HepG2 (cell line): Measurements from ENCODE around the gene FPR3. TPM values are rescaled to one million over a fixed set of nuclear protein-coding genes. Genes with fewer than 3 reads are reported as not detected.
"Not testable (repeated sequence)": the region's sequence is repeated elsewhere in the genome, so short reads cannot be mapped to it uniquely, and the experiment has no call there.

Experiments used
- ATAC-seq: fragments of 200-7000 bp; cut with Tn5 transposase; 3 replicates; pipeline ENCODE4 v1.9.1; 2020; ENCODE audit warnings: mild to moderate bottlenecking, moderate library complexity
- BruUV-seq: library from RNA; stranded (reverse); fragments of 400-500 nt; replicated peaks from 2 replicates; lab custom pipeline; 2021; lab: Mats Ljungman, UMichigan
- CTCF ChIA-PET: fragments of 300-600 bp; formaldehyde crosslinking; extraction: SDS; loops from one replicate; lab custom pipeline; 2021; ENCODE audit warnings: low total read pairs, inconsistent platforms, low intra/inter-chr PET ratio; lab: Yijun Ruan, JAX
- POLR2A ChIA-PET: fragments of 350-600 bp; sonication (Branson Sonifier 250); formaldehyde crosslinking; loops from one replicate; lab custom pipeline; 2020; ENCODE audit warnings: antibody characterized with exemption, inconsistent platforms; lab: Yijun Ruan, JAX
- DNase-seq: peaks from one replicate; pipeline ENCODE4 v3.0.0-alpha.2; 2015; ENCODE audit warnings: low spot score
- FAIRE-seq: peaks from 3 replicates; lab custom pipeline; 2011; peaks lifted over from hg19 to GRCh38; lab: Jason Lieb, UNC
- H2AFZ ChIP-seq: one replicate; pipeline ENCODE4 v1.6.1; 2011; ENCODE audit warnings: low read length, inconsistent platforms
- H3K27ac ChIP-seq: fragments of 300-600 bp; 3 replicates; pipeline ENCODE4 v1.8.0; 2011; ENCODE audit warnings: mixed run types, mild to moderate bottlenecking, mixed read lengths, low read length, inconsistent platforms; ENCODE audit not compliant: insufficient read depth; ENCODE audit errors: extremely low read length
- H3K27me3 ChIP-seq, 2 experiments: fragments of 200-600 bp in 1 of 2; 2 replicates in 1 of 2; 3 replicates in 1 of 2; pipeline versions ENCODE4 v1.6.0 to v1.8.0; 2011; ENCODE audit warnings: low read length in 2 of 2, mild to moderate bottlenecking in 2 of 2, moderate library complexity in 2 of 2, inconsistent platforms in 1 of 2; ENCODE audit not compliant: insufficient read depth in 2 of 2, control insufficient read depth in 1 of 2
- H3K36me3 ChIP-seq, 2 experiments: fragments of 200-600 bp in 1 of 2; replicated peaks in 1 of 2; 2 replicates in 1 of 2; 3 replicates in 1 of 2; pipeline versions ENCODE4 v1.5.1 to v1.8.0; 2011; ENCODE audit warnings: low read length in 2 of 2, inconsistent platforms in 1 of 2; ENCODE audit not compliant: insufficient read depth in 2 of 2, control insufficient read depth in 1 of 2
- H3K4me1 ChIP-seq: 2 replicates; pipeline ENCODE4 v1.5.1; 2012; ENCODE audit warnings: low read length, inconsistent platforms; ENCODE audit not compliant: insufficient read depth
- H3K4me2 ChIP-seq: 2 replicates; pipeline ENCODE4 v1.6.0; 2011; ENCODE audit warnings: low read depth, low read length, inconsistent platforms
- H3K4me3 ChIP-seq, 3 experiments: fragments of 200-600 bp in 1 of 3; sonication (generic), shearing (Covaris generic) in 1 of 3; replicated peaks in 1 of 3; 2 replicates each; pipeline ENCODE4 v1.5.1; 2011 to 2016; ENCODE audit warnings: low read length in 3 of 3, inconsistent platforms in 2 of 3, low read depth in 2 of 3, mild to moderate bottlenecking in 2 of 3, control low read depth in 1 of 3, mixed read lengths in 1 of 3; ENCODE audit not compliant: insufficient read depth in 1 of 3
- H3K79me2 ChIP-seq: one replicate; pipeline ENCODE4 v1.6.1; 2011; ENCODE audit warnings: low read length, inconsistent platforms; ENCODE audit not compliant: insufficient read depth
- H3K9ac ChIP-seq: 2 replicates; pipeline ENCODE4 v1.6.0; 2011; ENCODE audit warnings: mild to moderate bottlenecking, low read depth, low read length, inconsistent platforms; ENCODE audit not compliant: insufficient read depth
- H3K9me3 ChIP-seq: 2 replicates; pipeline ENCODE4 v1.5.1; 2012; ENCODE audit warnings: mild to moderate bottlenecking, low read length
- H4K20me1 ChIP-seq: 2 replicates; pipeline ENCODE4 v1.6.0; 2011; ENCODE audit warnings: inconsistent platforms, mild to moderate bottlenecking, low read length, moderate library complexity; ENCODE audit not compliant: insufficient read depth
- ETV6 ChIP-seq: sonication (generic); formaldehyde crosslinking; conservative IDR thresholded peaks from 2 replicates; pipeline ENCODE4 v1.4.0; 2020; ENCODE audit warnings: missing genetic modification reagents
- FOXK2 ChIP-seq: fragments of 450-650 bp; IDR thresholded peaks from 2 replicates; pipeline ENCODE4 v1.6.1; 2016
- MNT ChIP-seq: fragments of 450-650 bp; IDR thresholded peaks from 2 replicates; pipeline ENCODE4 v1.6.1; 2016
- NCOR1 ChIP-seq: fragments of 200-600 bp; sonication (generic); IDR thresholded peaks from 2 replicates; pipeline ENCODE4 v1.7.0; 2017; ENCODE audit warnings: antibody characterized with exemption, low read length, borderline replicate concordance
- ZFP36L1 ChIP-seq: sonication (generic); formaldehyde crosslinking; IDR thresholded peaks from 2 replicates; pipeline ENCODE4 v1.8.0; 2022; ENCODE audit warnings: mild to moderate bottlenecking, missing genetic modification reagents, moderate library complexity
- ZNF136 ChIP-seq: sonication (generic); formaldehyde crosslinking; IDR thresholded peaks from 2 replicates; pipeline ENCODE4 v1.8.1; 2022; ENCODE audit warnings: low read depth, mild to moderate bottlenecking, moderate library complexity, missing genetic modification reagents
- ZNF7 ChIP-seq: IDR thresholded peaks from 2 replicates; pipeline ENCODE4 v1.6.1; 2016; ENCODE audit warnings: missing biosample characterization, missing genetic modification reagents
- ZNF737 ChIP-seq: sonication (generic); formaldehyde crosslinking; IDR thresholded peaks from 2 replicates; pipeline ENCODE4 v1.5.0; 2020; ENCODE audit warnings: missing genetic modification reagents, mild to moderate bottlenecking, borderline replicate concordance
- ZNF768 ChIP-seq: sonication (generic); formaldehyde crosslinking; IDR thresholded peaks from 2 replicates; pipeline ENCODE4 v1.4.0; 2020; ENCODE audit warnings: missing genetic modification reagents
- WGBS: methylation state at CpG from one replicate; pipeline ENCODE4 v1.1.6; 2017; ENCODE audit warnings: low lambda C conversion rate; 5-methylcytosine and 5-hydroxymethylcytosine counted together
- in situ Hi-C: cut with HindIII; loops from 2 replicates; pipeline ENCODE4 v1.10.0; 2017; ENCODE audit warnings: low pct_unique_long_range_greater_than_20kb; ENCODE audit not compliant: extremely low pct_ligation_motif_present
- intact Hi-C: fragments of 100-400 bp; cut with micrococcal nuclease; formaldehyde crosslinking; loops from one replicate; pipeline ENCODE4 v1.10.0; 2022; ENCODE audit not compliant: unreplicated experiment
- polyA plus RNA-seq, 8 experiments: library from polyadenylated mRNA; depleted of rRNA in 3 of 8; stranded (reverse) in 7 of 8; unstranded in 1 of 8; fragments of >200 nt; fragmentation: Illumina TruSeq in 4 of 8; extraction: Trizol in 4 of 8; gene quantifications; 2 replicates each; pipeline versions ENCODE4 v1.2.1 to v1.2.3, GENCODE V29; 2011 to 2016; ENCODE audit warnings: low read depth in 4 of 8, missing spikeins in 1 of 8, mixed read lengths in 1 of 8; ENCODE audit not compliant: insufficient read depth in 1 of 8
- total RNA-seq, 5 experiments: library from RNA; depleted of rRNA; stranded (reverse); fragments of >200 nt; fragmentation: Illumina TruSeq; extraction: Trizol; gene quantifications; 2 replicates each; pipeline ENCODE4 v1.2.3, GENCODE V29; 2016; ENCODE audit warnings: low read depth in 1 of 5

FPR3 gene
- total and polyA plus RNA-seq, 2 of the 13 experiments (the other 11 are each of a cell fraction or from before 2014, with no cell fraction given) = not detected

- FAIRE-seq = no peak
- in situ Hi-C loops (no loop called here), intact Hi-C loops (no loop called here)
Measured at GRCh38 chr19:51772977-51773376, 22.0 kb upstream of the FPR3 start.

GRCh38 chr19:51776561-51776960 lies 18.4 kb upstream of the FPR3 start:
- H3K27ac ChIP-seq, H3K9me3 ChIP-seq, BruUV-seq, intact Hi-C loops, H4K20me1 ChIP-seq, POLR2A ChIA-PET, H3K4me3 ChIP-seq, H3K4me2 ChIP-seq, in situ Hi-C loops, DNase-seq, CTCF ChIA-PET, H3K27me3 ChIP-seq, H3K9ac ChIP-seq, H2AFZ ChIP-seq, H3K36me3 ChIP-seq, FAIRE-seq, H3K79me2 ChIP-seq, ATAC-seq, H3K4me1 ChIP-seq: not testable (repeated sequence)
- WGBS = 10% methylated on average over 1 of the region's 1 CpG

More at GRCh38 chr19:51772977-51773376, 22.0 kb upstream of the FPR3 start:
- TF ChIP-seq ZNF768 (CRISPR knock-in tag) = no peak
- TF ChIP-seq ZNF737 (CRISPR knock-in tag) = no peak
- no peak for TF ChIP-seq FOXK2
- no peak for TF ChIP-seq ETV6 (CRISPR knock-in tag)
- no peak for TF ChIP-seq ZNF136 (CRISPR knock-in tag)
- no peak for TF ChIP-seq ZFP36L1
- TF ChIP-seq NCOR1 = no peak
- TF ChIP-seq MNT = no peak
- TF ChIP-seq ZNF7 (CRISPR knock-in tag) = no peak
- BruUV-seq = no TSS peak
- Histone ChIP-seq H3K27me3 (no peaks in the 10 kb centered on the region), H3K9ac (no peak overlapping the region), H2AFZ (no peak overlapping the region), H3K36me3 (no peaks in the 10 kb centered on the region), H3K9me3 (no peaks in the 10 kb centered on the region), H3K27ac (no peak overlapping the region), H3K4me1 (no peaks in the 10 kb centered on the region), H3K4me2 (no peak overlapping the region), H4K20me1 (no peaks in the 10 kb centered on the region), H3K79me2 (no peaks in the 10 kb centered on the region), H3K4me3 (no peak overlapping the region)
- ChIA-PET POLR2A (no interaction called here), CTCF (no interaction called here)
- ATAC-seq = no peak
- no peak for DNase-seq
- WGBS = 22% methylated on average over 6 of the region's 6 CpGs
